Naive thymus-derived CD4-positive, alpha-beta T cell (primary cell): ENCODE data around the gene CRYBG1. TPM values are rescaled to one million over a fixed set of nuclear protein-coding genes. Genes with fewer than 3 reads are reported as not detected.

Experiments used
- ATAC-seq: fragments of 150-1000 bp; cut with Tn5 transposase; 2 replicates; pipeline ENCODE4 v1.10.0; 2021; ENCODE audit warnings: mild to moderate bottlenecking, moderate library complexity
- CTCF ChIA-PET: fragments of 350-600 bp; sonication (Branson Sonifier 250); formaldehyde crosslinking; loops from one replicate; lab custom pipeline; 2021; ENCODE audit warnings: antibody characterized with exemption; lab: Charles Lee
- POLR2A ChIA-PET: fragments of 350-600 bp; sonication (Branson Sonifier 250); formaldehyde crosslinking; loops from one replicate; lab custom pipeline; 2021; ENCODE audit warnings: antibody characterized with exemption, inconsistent platforms; lab: Charles Lee
- DNase-seq, 9 donors: peaks; one replicate each; pipeline versions ENCODE4 v3.0.0 to v3.0.0-alpha.2; 2020 to 2022; ENCODE audit warnings: mixed read lengths in 1 of 9
- H3K27ac ChIP-seq: one replicate; pipeline ENCODE4 v1.7.0; 2013; ENCODE audit warnings: mild to moderate bottlenecking, low read depth, low read length, moderate library complexity
- H3K27me3 ChIP-seq, 2 donors: one replicate each; pipeline ENCODE4 v1.7.0; 2013; ENCODE audit warnings: low read length in 2 of 2, mild to moderate bottlenecking in 2 of 2, moderate library complexity in 2 of 2; ENCODE audit not compliant: control insufficient read depth in 2 of 2, insufficient read depth in 2 of 2
- H3K36me3 ChIP-seq, 3 experiments: 1 replicate in 2 of 3; 2 replicates in 1 of 3; pipeline ENCODE4 v1.7.0; 2013; ENCODE audit warnings: low read length in 3 of 3, mild to moderate bottlenecking in 3 of 3, moderate library complexity in 1 of 3; ENCODE audit not compliant: insufficient read depth in 3 of 3, control insufficient read depth in 2 of 3
- H3K4me1 ChIP-seq, 2 donors: one replicate each; pipeline ENCODE4 v1.7.0; 2013; ENCODE audit warnings: low read length in 2 of 2, mild to moderate bottlenecking in 2 of 2, moderate library complexity in 1 of 2; ENCODE audit not compliant: control insufficient read depth in 2 of 2, insufficient read depth in 2 of 2
- H3K4me3 ChIP-seq: 2 replicates; pipeline ENCODE4 v1.7.0; 2013; ENCODE audit warnings: mild to moderate bottlenecking, low read length
- H3K9me3 ChIP-seq, 3 experiments: 1 replicate in 2 of 3; 2 replicates in 1 of 3; pipeline ENCODE4 v1.7.0; 2013; ENCODE audit warnings: low read length in 3 of 3; ENCODE audit not compliant: control insufficient read depth in 2 of 3
- H3K27ac Mint-ChIP-seq, 9 donors: one replicate each; pipeline ENCODE4 v1.8.0; 2020 to 2022; ENCODE audit warnings: mixed read lengths in 9 of 9, mild to moderate bottlenecking in 8 of 9, moderate library complexity in 5 of 9, inconsistent platforms in 2 of 9
- H3K27me3 Mint-ChIP-seq, 5 donors: one replicate each; pipeline ENCODE4 v1.8.0; 2021 to 2022; ENCODE audit warnings: mixed read lengths in 5 of 5, mild to moderate bottlenecking in 1 of 5
- H3K36me3 Mint-ChIP-seq, 5 donors: one replicate each; pipeline ENCODE4 v1.8.0; 2020 to 2022; ENCODE audit warnings: mixed read lengths in 5 of 5, mild to moderate bottlenecking in 3 of 5, inconsistent platforms in 1 of 5
- H3K4me1 Mint-ChIP-seq, 7 donors: one replicate each; pipeline ENCODE4 v1.8.0; 2020 to 2022; ENCODE audit warnings: mixed read lengths in 7 of 7, mild to moderate bottlenecking in 3 of 7, inconsistent platforms in 1 of 7
- H3K4me3 Mint-ChIP-seq, 10 donors: one replicate each; pipeline ENCODE4 v1.8.0; 2020 to 2022; ENCODE audit warnings: mild to moderate bottlenecking in 10 of 10, mixed read lengths in 10 of 10, moderate library complexity in 6 of 10, inconsistent platforms in 2 of 10
- H3K9me3 Mint-ChIP-seq, 11 donors: one replicate each; pipeline ENCODE4 v1.8.0; 2020 to 2022; ENCODE audit warnings: mixed read lengths in 11 of 11, mild to moderate bottlenecking in 4 of 11, inconsistent platforms in 1 of 11, moderate library complexity in 1 of 11
- intact Hi-C, 2 donors: fragments of 100-400 bp; cut with micrococcal nuclease; formaldehyde crosslinking; loops; one replicate each; pipeline ENCODE4 v1.15.1; 2023
- polyA plus RNA-seq, 2 donors: library from polyadenylated mRNA; unstranded; fragments of 300-500 nt; fragmentation: Illumina TruSeq; gene quantifications; one replicate each; pipeline ENCODE4 v1.2.3, GENCODE V29; 2021
- total RNA-seq, 6 experiments: library from RNA in 5 of 6; stranded (reverse) in 5 of 6; gene quantifications; 1 replicate in 5 of 6; 2 replicates in 1 of 6; pipeline ENCODE4 v1.2.3 and lab custom pipeline; 2021 to 2026

CRYBG1 gene
- total and polyA plus RNA-seq, 7 experiments from 2014 or later: 11.3 to 39.8 (median 30.3) TPM

GRCh38 chr6:106522562-106523250 lies 162.2 kb downstream of the CRYBG1 start:
- Histone ChIP-seq H3K9me3 (no peaks in the 10 kb centered on the region), H3K4me1 (peaks cover 31 to 35% of the 10 kb centered on the region in 2 donors), H3K27ac (peak overlapping the region; percentile 86), H3K27me3 (no peaks in the 10 kb centered on the region), H3K4me3 (peak overlapping the region; percentile 69), H3K36me3 (peaks cover 0 to 4% (median 0%) of the 10 kb centered on the region in 3 experiments)
- DNase-seq (peak in 4 of 9 donors; percentile 22 to 34 (median 24)), ATAC-seq (no peak)
- H3K36me3 Mint-ChIP-seq: peaks cover 0 to 15% (median 7%) of the 10 kb centered on the region in 5 donors
- H3K27me3 Mint-ChIP-seq: no peaks in the 10 kb centered on the region
- peak overlapping the region; percentile 82 to 96 (median 93) for H3K4me3 Mint-ChIP-seq
- ChIA-PET CTCF (interaction anchor here (0.6 to 8.0 kb wide), 7 partner anchors 10 to 77 kb away, joined by 3 to 74 read pairs (median 4); no protein-coding TSS in a partner anchor), POLR2A (interaction anchor here (1.9 to 9.3 kb wide), 6 partner anchors 8 to 21 kb away, joined by 7 to 173 read pairs (median 12); no protein-coding TSS in a partner anchor)
- H3K27ac Mint-ChIP-seq: peak overlapping the region; percentile 92 to 99 (median 95)
- intact Hi-C loops: loop anchor here (5.0 to 10.0 kb wide), 8 partner anchors 328 to 1668 kb away; partner anchors contain the start of genes SCML4 (in 2 of the 2), BEND3 (in 1 of the 2), HACE1 (in 1 of the 2) and MTRES1 (in 1 of the 2)
- peaks cover 31 to 83% (median 73%) of the 10 kb centered on the region in 7 donors for H3K4me1 Mint-ChIP-seq
- H3K9me3 Mint-ChIP-seq: no peaks in the 10 kb centered on the region

- H3K9me3 ChIP-seq: no peaks in the 10 kb centered on the region
- POLR2A ChIA-PET: interaction anchor here (0.6 to 9.3 kb wide), 10 partner anchors 9 to 67 kb away, joined by 3 to 173 read pairs (median 4); no protein-coding TSS in a partner anchor
- CTCF ChIA-PET: interaction anchor here (0.6 to 8.0 kb wide), 5 partner anchors 12 to 80 kb away, joined by 3 to 74 read pairs (median 3); no protein-coding TSS in a partner anchor
- DNase-seq: peak in 7 of 9 donors; percentile 43 to 65 (median 57)
- H3K4me1 ChIP-seq: peaks cover 11 to 13% of the 10 kb centered on the region in 2 donors
- peak overlapping the region; percentile 92 to 98 (median 94) for H3K27ac Mint-ChIP-seq
- ATAC-seq: peak; percentile 21
- peaks cover 11 to 14% (median 14%) of the 10 kb centered on the region in 3 experiments for H3K36me3 ChIP-seq
- peak overlapping the region; percentile 80 to 96 (median 91) for H3K4me3 Mint-ChIP-seq
- peaks cover 9 to 35% (median 29%) of the 10 kb centered on the region in 5 donors for H3K36me3 Mint-ChIP-seq
- intact Hi-C loops: loop anchor here (1.0 to 10.0 kb wide), 6 partner anchors 13 to 1670 kb away; partner anchors contain the start of genes BEND3 (in 1 of the 2) and HACE1 (in 1 of the 2)
- H3K27ac ChIP-seq: peak overlapping the region; percentile 86
- peak overlapping the region; percentile 57 for H3K4me3 ChIP-seq
- H3K27me3 Mint-ChIP-seq: no peaks in the 10 kb centered on the region
- peaks cover 24 to 79% (median 63%) of the 10 kb centered on the region in 7 donors for H3K4me1 Mint-ChIP-seq
- H3K9me3 Mint-ChIP-seq: no peaks in the 10 kb centered on the region
- no peaks in the 10 kb centered on the region for H3K27me3 ChIP-seq
Measured at GRCh38 chr6:106525107-106525881, 164.8 kb downstream of the CRYBG1 start.

- POLR2A ChIA-PET: interaction anchor here (0.6 to 9.3 kb wide), 9 partner anchors 9 to 68 kb away, joined by 3 to 173 read pairs (median 4); no protein-coding TSS in a partner anchor
- Mint-ChIP-seq H3K27me3 (no peaks in the 10 kb centered on the region), H3K36me3 (peaks cover 9 to 40% (median 32%) of the 10 kb centered on the region in 5 donors), H3K9me3 (no peaks in the 10 kb centered on the region), H3K4me3 (peak overlapping the region in 8 of 10 donors; percentile 57 to 96 (median 92)), H3K27ac (peak overlapping the region; percentile 9 to 98 (median 94)), H3K4me1 (peaks cover 24 to 79% (median 65%) of the 10 kb centered on the region in 7 donors)
- Histone ChIP-seq H3K4me1 (peaks cover 10 to 11% of the 10 kb centered on the region in 2 donors), H3K36me3 (peaks cover 11 to 14% (median 14%) of the 10 kb centered on the region in 3 experiments), H3K4me3 (no peak overlapping the region), H3K27me3 (no peaks in the 10 kb centered on the region), H3K9me3 (no peaks in the 10 kb centered on the region), H3K27ac (peak overlapping the region; percentile 86)
- CTCF ChIA-PET: interaction anchor here (1.0 to 8.0 kb wide), 2 partner anchors 13 to 81 kb away, joined by 3 to 74 read pairs; no protein-coding TSS in a partner anchor
- DNase-seq (peak in 3 of 9 donors; percentile 19 to 41 (median 40)), ATAC-seq (no peak)
- intact Hi-C loops: loop anchor here (1.0 to 10.0 kb wide), 7 partner anchors 8 to 1671 kb away; partner anchors contain the start of genes BEND3 (in 1 of the 2) and HACE1 (in 1 of the 2)
Measured at GRCh38 chr6:106525882-106526275, 165.4 kb downstream of the CRYBG1 start.

- DNase-seq: no peak
- intact Hi-C loops: loop anchor here in 1 of 2 donors (10.0 kb wide), 3 partner anchors 332 to 1672 kb away; partner anchors contain the start of genes BEND3 and HACE1
- no peaks in the 10 kb centered on the region for H3K27me3 Mint-ChIP-seq
- Histone ChIP-seq H3K27ac (no peak overlapping the region), H3K27me3 (no peaks in the 10 kb centered on the region), H3K9me3 (no peaks in the 10 kb centered on the region), H3K36me3 (peaks cover 14 to 23% (median 19%) of the 10 kb centered on the region in 3 experiments), H3K4me1 (peaks cover 10 to 11% of the 10 kb centered on the region in 2 donors), H3K4me3 (no peak overlapping the region)
- peaks cover 9 to 50% (median 37%) of the 10 kb centered on the region in 5 donors for H3K36me3 Mint-ChIP-seq
- H3K4me1 Mint-ChIP-seq: peaks cover 24 to 85% (median 71%) of the 10 kb centered on the region in 7 donors
- POLR2A ChIA-PET: interaction anchor here (1.0 to 9.3 kb wide), 2 partner anchors 10 to 15 kb away, joined by 3 to 173 read pairs; no protein-coding TSS in a partner anchor
- H3K27ac Mint-ChIP-seq: peak overlapping the region in 2 of 9 donors; percentile 54 to 72
- no peak for ATAC-seq
- H3K4me3 Mint-ChIP-seq: peak overlapping the region in 2 of 10 donors; percentile 15 to 30
- H3K9me3 Mint-ChIP-seq: no peaks in the 10 kb centered on the region
- CTCF ChIA-PET: interaction anchor here (0.5 to 8.0 kb wide), 2 partner anchors 14 to 30 kb away, joined by 3 to 74 read pairs; no protein-coding TSS in a partner anchor
Measured at GRCh38 chr6:106527117-106527516, 166.6 kb downstream of the CRYBG1 start.

- Histone ChIP-seq H3K4me3 (no peak overlapping the region), H3K36me3 (peaks cover 18 to 26% (median 19%) of the 10 kb centered on the region in 3 experiments), H3K27me3 (no peaks in the 10 kb centered on the region), H3K27ac (no peak overlapping the region), H3K9me3 (no peaks in the 10 kb centered on the region), H3K4me1 (peaks cover 10 to 11% of the 10 kb centered on the region in 2 donors)
- peaks cover 9 to 57% (median 43%) of the 10 kb centered on the region in 5 donors for H3K36me3 Mint-ChIP-seq
- ATAC-seq: no peak
- H3K27me3 Mint-ChIP-seq: no peaks in the 10 kb centered on the region
- H3K9me3 Mint-ChIP-seq: no peaks in the 10 kb centered on the region
- CTCF ChIA-PET: interaction anchor here (0.5 to 8.0 kb wide), 3 partner anchors 15 to 29 kb away, joined by 3 to 74 read pairs (median 14); no protein-coding TSS in a partner anchor
- H3K27ac Mint-ChIP-seq: peak overlapping the region in 4 of 9 donors; percentile 15 to 60 (median 49)
- intact Hi-C loops: loop anchor here (1.0 to 10.0 kb wide), 4 partner anchors 8 to 1673 kb away; partner anchors contain the start of genes BEND3 (in 1 of the 2) and HACE1 (in 1 of the 2)
- POLR2A ChIA-PET: interaction anchor here (3.8 to 9.3 kb wide), 2 partner anchors 14 to 16 kb away, joined by 10 to 173 read pairs; no protein-coding TSS in a partner anchor
- H3K4me1 Mint-ChIP-seq: peaks cover 28 to 86% (median 71%) of the 10 kb centered on the region in 7 donors
- no peak for DNase-seq
- H3K4me3 Mint-ChIP-seq: no peak overlapping the region
Measured at GRCh38 chr6:106527979-106528378, 167.5 kb downstream of the CRYBG1 start.
